Hematopoietic multipotent progenitor cell treated with erythropoietin and hydrocortisone succinate and interleukin-3 and kit ligand, for 17 days (in vitro differentiated cells): ENCODE results near the gene PCDH17.

Experiments
- DNase-seq: peaks from one replicate; pipeline ENCODE4 v3.0.0-alpha.2; 2015; ENCODE audit warnings: low spot score

PCDH17 gene

GRCh38 chr13:57739543-57740190 is 108.1 kb downstream of the PCDH17 start:
- DNase-seq = no peak

GRCh38 chr13:57740719-57741118 is 109.2 kb downstream of the PCDH17 start:
- no peak for DNase-seq

DNA sequence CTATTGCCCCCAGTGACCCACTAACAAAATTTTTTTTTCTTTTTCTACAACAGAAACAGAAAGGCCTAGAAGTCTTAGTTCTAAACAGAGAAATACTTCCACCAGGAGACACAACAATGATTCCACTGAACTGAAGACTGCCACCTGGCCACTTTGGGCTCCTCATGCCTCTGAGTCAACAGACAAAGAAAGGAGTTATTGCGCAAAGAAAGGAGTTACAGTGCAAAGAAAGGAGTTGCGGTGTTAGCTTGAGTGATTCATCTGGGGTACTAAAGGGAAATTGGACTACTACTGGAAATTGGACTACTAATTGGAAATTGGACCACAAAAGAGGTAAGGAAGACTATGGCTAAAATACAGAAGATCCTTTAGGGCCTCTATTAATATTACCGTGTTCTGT is 116.6 kb downstream of the PCDH17 start:
- no peak for DNase-seq

DNA sequence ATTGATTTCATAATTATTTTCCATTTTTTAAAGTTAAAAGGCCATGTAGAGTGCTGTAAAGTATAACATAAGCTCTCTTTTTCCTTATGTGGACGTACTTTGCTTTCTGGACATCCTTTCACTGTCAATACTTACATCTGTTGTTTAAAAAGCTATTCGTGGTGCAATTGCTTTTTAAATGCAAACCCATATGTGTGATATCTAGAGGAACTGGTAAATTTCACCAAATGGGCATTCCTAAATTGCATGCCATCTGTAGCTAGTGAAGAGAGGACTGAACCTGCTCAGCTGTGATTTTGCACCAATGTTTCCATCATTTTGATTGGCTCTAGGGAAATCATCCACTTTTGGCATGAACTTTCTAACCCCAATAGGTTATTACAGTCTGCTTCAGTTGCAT is 129.4 kb downstream of the PCDH17 start:
- DNase-seq = no peak

DNA sequence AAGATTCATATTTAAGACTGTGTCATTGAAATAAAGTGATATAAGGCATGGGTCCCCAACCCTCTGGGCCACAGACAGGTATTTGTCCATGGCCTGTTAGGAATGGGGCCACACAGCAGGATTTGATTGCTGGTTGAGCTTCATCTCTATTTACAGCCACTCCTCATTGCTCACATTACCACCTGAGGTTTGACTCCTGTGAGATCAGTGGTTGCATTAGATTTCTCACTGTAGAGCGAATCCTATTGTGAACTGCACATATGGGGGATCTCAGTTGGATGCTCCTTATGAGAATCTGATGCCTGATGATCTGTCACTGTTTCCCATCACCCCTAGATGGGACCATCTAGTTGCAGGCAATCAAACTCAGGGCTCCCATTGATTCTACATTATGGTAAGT is 132.1 kb downstream of the PCDH17 start:
- DNase-seq = no peak
